HG02943 (cell line): ENCODE results near the gene HCN3.
"Not testable (repeated sequence)": the region's sequence is repeated elsewhere in the genome, so short reads cannot be mapped to it uniquely, and the experiment has no call there.

Source experiments
- ATAC-seq: cut with Tn5 transposase; IDR thresholded peaks from one replicate; pipeline ENCODE4 v1.9.1; 2021; ENCODE audit warnings: mild to moderate bottlenecking, low read depth, moderate library complexity; ENCODE audit not compliant: unreplicated experiment

The HCN3 gene

GRCh38 chr1:155326631-155327037 is 49.4 kb downstream of the HCN3 start:
- no peak for ATAC-seq

- no peak for ATAC-seq
Measured at GRCh38 chr1:155327981-155328380, 50.7 kb downstream of the HCN3 start.

GRCh38 chr1:155328856-155329255 is 51.6 kb downstream of the HCN3 start:
- not testable (repeated sequence) for ATAC-seq

GRCh38 chr1:155329980-155330598 is 52.8 kb downstream of the HCN3 start:
- no peak for ATAC-seq

- no peak for ATAC-seq
Measured at GRCh38 chr1:155334962-155335361, 57.7 kb downstream of the HCN3 start.
